Osteoblast (primary cell): Measurements from ENCODE around the gene C9orf152. TPM values are rescaled to one million over a fixed set of nuclear protein-coding genes. Genes with fewer than 3 reads are reported as not detected.

Experiments
- DNase-seq: peaks from one replicate; pipeline ENCODE4 v3.0.0; 2011; ENCODE audit warnings: low spot score, mixed read lengths; ENCODE audit not compliant: insufficient read length; ENCODE audit errors: missing footprints
- H2AFZ ChIP-seq: 2 replicates; pipeline ENCODE4 v1.6.0; 2011; ENCODE audit warnings: mild to moderate bottlenecking, low read length
- H3K27ac ChIP-seq: 2 replicates; pipeline ENCODE4 v1.5.1; 2011; ENCODE audit warnings: mild to moderate bottlenecking, low read depth, low read length, moderate library complexity
- H3K27me3 ChIP-seq: 2 replicates; pipeline ENCODE4 v1.6.0; 2012; ENCODE audit warnings: mild to moderate bottlenecking, control low read depth, inconsistent platforms, low read length, moderate library complexity; ENCODE audit not compliant: insufficient read depth
- H3K36me3 ChIP-seq: 2 replicates; pipeline ENCODE4 v1.5.1; 2011; ENCODE audit warnings: mild to moderate bottlenecking, low read length, control low read depth, moderate library complexity; ENCODE audit not compliant: insufficient read depth
- H3K4me1 ChIP-seq: 2 replicates; pipeline ENCODE4 v1.5.1; 2011; ENCODE audit warnings: mild to moderate bottlenecking, low read length, control low read depth, moderate library complexity; ENCODE audit not compliant: insufficient read depth
- H3K4me2 ChIP-seq: 2 replicates; pipeline ENCODE4 v1.6.0; 2011; ENCODE audit warnings: mild to moderate bottlenecking, low read length; ENCODE audit not compliant: insufficient read depth
- H3K4me3 ChIP-seq: fragments of 200-600 bp; sonication (generic); 3 replicates; pipeline ENCODE4 v1.5.1; 2012; ENCODE audit warnings: mild to moderate bottlenecking, low read length, inconsistent platforms; ENCODE audit not compliant: insufficient read depth
- H3K79me2 ChIP-seq: 2 replicates; pipeline ENCODE4 v1.6.0; 2012; ENCODE audit warnings: mild to moderate bottlenecking, low read length, control low read depth, inconsistent platforms; ENCODE audit not compliant: insufficient read depth
- H3K9me3 ChIP-seq: 2 replicates; pipeline ENCODE4 v1.5.1; 2011; ENCODE audit warnings: low read depth, low read length, control low read depth
- H4K20me1 ChIP-seq: 2 replicates; pipeline ENCODE4 v1.6.0; 2012; ENCODE audit warnings: mild to moderate bottlenecking, low read length, control low read depth; ENCODE audit not compliant: insufficient read depth
- CTCF ChIP-seq: IDR thresholded peaks from 2 replicates; pipeline ENCODE4 v1.5.1; 2011; ENCODE audit warnings: mild to moderate bottlenecking, low read depth, low read length, moderate library complexity; ENCODE audit errors: extremely low read depth
- total RNA-seq: library from RNA; depleted of rRNA; stranded (reverse); fragments of >200 nt; gene quantifications from 2 replicates; pipeline ENCODE4 v1.2.3, GENCODE V29; 2012

The C9orf152 gene
- total RNA-seq, 1 donor: not detected

- Histone ChIP-seq H3K4me1 (no peaks in the 10 kb centered on the region), H2AFZ (no peak overlapping the region), H3K36me3 (peaks cover 71% of the 10 kb centered on the region), H4K20me1 (peaks cover 28% of the 10 kb centered on the region), H3K4me3 (no peak overlapping the region), H3K27me3 (no peaks in the 10 kb centered on the region), H3K4me2 (no peak overlapping the region), H3K79me2 (peaks cover 30% of the 10 kb centered on the region), H3K27ac (no peak overlapping the region), H3K9me3 (no peaks in the 10 kb centered on the region)
- no peak for DNase-seq
- no peak for TF ChIP-seq CTCF
These were observed 36.7 kb upstream of the C9orf152 start for GRCh38 chr9:110244616-110245015.

- no peak for DNase-seq
- Histone ChIP-seq H3K27me3 (no peaks in the 10 kb centered on the region), H3K79me2 (peaks cover 10% of the 10 kb centered on the region), H3K27ac (no peak overlapping the region), H3K4me1 (no peaks in the 10 kb centered on the region), H2AFZ (no peak overlapping the region), H3K4me3 (no peak overlapping the region), H4K20me1 (peaks cover 16% of the 10 kb centered on the region), H3K9me3 (no peaks in the 10 kb centered on the region), H3K4me2 (no peak overlapping the region), H3K36me3 (peaks cover 46% of the 10 kb centered on the region)
- no peak for TF ChIP-seq CTCF
These were observed 33.9 kb upstream of the C9orf152 start for GRCh38 chr9:110241858-110242321.

- H4K20me1 ChIP-seq: peaks cover 10% of the 10 kb centered on the region
- no peak overlapping the region for H3K4me3 ChIP-seq
- H3K4me1 ChIP-seq: no peaks in the 10 kb centered on the region
- no peak overlapping the region for H3K4me2 ChIP-seq
- no peak for DNase-seq
- H3K79me2 ChIP-seq: peaks cover 4% of the 10 kb centered on the region
- no peak overlapping the region for H2AFZ ChIP-seq
- no peak overlapping the region for H3K27ac ChIP-seq
- no peak for TF ChIP-seq CTCF
- no peaks in the 10 kb centered on the region for H3K9me3 ChIP-seq
- H3K36me3 ChIP-seq: peaks cover 41% of the 10 kb centered on the region
- no peaks in the 10 kb centered on the region for H3K27me3 ChIP-seq
These were observed 33.4 kb upstream of the C9orf152 start for GRCh38 chr9:110241260-110241857.

- no peak for DNase-seq
- no peak overlapping the region for H3K4me3 ChIP-seq
- H3K36me3 ChIP-seq: peaks cover 33% of the 10 kb centered on the region
- no peak overlapping the region for H2AFZ ChIP-seq
- no peaks in the 10 kb centered on the region for H3K27me3 ChIP-seq
- TF ChIP-seq CTCF: no peak
- no peaks in the 10 kb centered on the region for H3K9me3 ChIP-seq
- H4K20me1 ChIP-seq: peaks cover 4% of the 10 kb centered on the region
- H3K79me2 ChIP-seq: no peaks in the 10 kb centered on the region
- no peak overlapping the region for H3K27ac ChIP-seq
- H3K4me1 ChIP-seq: no peaks in the 10 kb centered on the region
- no peak overlapping the region for H3K4me2 ChIP-seq
These were observed 32.2 kb upstream of the C9orf152 start for GRCh38 chr9:110240198-110240597.
